Lower lobe of right lung (tissue), 2 donors: ENCODE measurements around the gene ARHGAP24. TPM values are rescaled to one million over a fixed set of nuclear protein-coding genes. Genes with fewer than 3 reads are reported as not detected.

Source experiments
- ATAC-seq, 2 donors: fragments of 200-7000 bp; cut with Tn5 transposase; one replicate each; pipeline ENCODE4 v1.9.1; 2020 to 2022; ENCODE audit warnings: mild to moderate bottlenecking in 2 of 2, moderate library complexity in 2 of 2
- DNase-seq: peaks from one replicate; pipeline ENCODE4 v3.0.0-alpha.2; 2020
- H3K27ac ChIP-seq: fragments of 200-600 bp; one replicate; pipeline ENCODE4 v1.8.0; 2022
- H3K27me3 ChIP-seq: fragments of 200-600 bp; one replicate; pipeline ENCODE4 v1.8.0; 2022; ENCODE audit warnings: low read depth
- H3K36me3 ChIP-seq: fragments of 200-600 bp; one replicate; pipeline ENCODE4 v1.8.0; 2022; ENCODE audit warnings: mild to moderate bottlenecking
- H3K4me1 ChIP-seq: fragments of 200-600 bp; one replicate; pipeline ENCODE4 v1.8.0; 2022
- H3K4me3 ChIP-seq: fragments of 200-600 bp; one replicate; pipeline ENCODE4 v1.8.0; 2022; ENCODE audit warnings: mild to moderate bottlenecking
- H3K9me3 ChIP-seq: fragments of 200-600 bp; one replicate; pipeline ENCODE4 v1.8.0; 2022
- intact Hi-C: fragments of 100-400 bp; cut with DNase I; formaldehyde crosslinking; loops from one replicate; pipeline ENCODE4 v1.11.0; 2022
- total RNA-seq: library from RNA; stranded (reverse); fragmentation: NEBNext Ultra II Directional; extraction: Animal tissue kit (Norgen Biotek cat#: 25700); gene quantifications from one replicate; pipeline ENCODE4 v1.2.1, GENCODE V29; 2021
- TF ChIP-seq, protein P1 (sequence below): fragments of 200-600 bp; IDR thresholded peaks from one replicate; pipeline ENCODE4 v1.8.0; 2022; ENCODE audit warnings: antibody characterized with exemption, mild to moderate bottlenecking
- donor health status: DM: no; HTN: yes; CAD: no; lungs with severe emphysema.

ARHGAP24 gene
- total RNA-seq, 1 donor from 2014 or later, result 28.7 TPM

DNA sequence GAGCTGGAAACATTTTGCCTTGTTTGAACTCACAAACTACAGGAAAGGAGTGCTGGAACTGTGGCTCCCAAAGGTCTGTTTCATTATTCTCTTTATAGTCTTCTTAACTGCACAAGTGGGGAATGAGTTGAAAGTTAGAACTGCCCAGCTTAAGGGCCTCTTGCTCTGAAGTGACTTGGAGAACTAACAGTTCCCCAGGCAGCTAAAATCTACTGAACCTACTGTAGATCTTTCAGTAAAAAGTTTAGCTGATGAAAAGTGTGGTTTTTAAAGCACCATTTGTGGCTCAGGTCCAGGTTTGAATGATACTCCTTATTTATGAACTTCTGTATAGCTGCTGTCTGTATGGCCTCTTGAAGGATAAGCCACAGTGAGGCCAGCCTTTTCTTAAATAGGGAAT lies 531.1 kb downstream of the ARHGAP24 start:
- Histone ChIP-seq H3K4me3 (no peak overlapping the region), H3K27ac (no peak overlapping the region), H3K27me3 (no peaks in the 10 kb centered on the region), H3K36me3 (no peaks in the 10 kb centered on the region), H3K9me3 (no peaks in the 10 kb centered on the region), H3K4me1 (no peaks in the 10 kb centered on the region)
- DNase-seq, result no peak
- intact Hi-C loops, result no loop called here
- TF ChIP-seq, protein P1, sequence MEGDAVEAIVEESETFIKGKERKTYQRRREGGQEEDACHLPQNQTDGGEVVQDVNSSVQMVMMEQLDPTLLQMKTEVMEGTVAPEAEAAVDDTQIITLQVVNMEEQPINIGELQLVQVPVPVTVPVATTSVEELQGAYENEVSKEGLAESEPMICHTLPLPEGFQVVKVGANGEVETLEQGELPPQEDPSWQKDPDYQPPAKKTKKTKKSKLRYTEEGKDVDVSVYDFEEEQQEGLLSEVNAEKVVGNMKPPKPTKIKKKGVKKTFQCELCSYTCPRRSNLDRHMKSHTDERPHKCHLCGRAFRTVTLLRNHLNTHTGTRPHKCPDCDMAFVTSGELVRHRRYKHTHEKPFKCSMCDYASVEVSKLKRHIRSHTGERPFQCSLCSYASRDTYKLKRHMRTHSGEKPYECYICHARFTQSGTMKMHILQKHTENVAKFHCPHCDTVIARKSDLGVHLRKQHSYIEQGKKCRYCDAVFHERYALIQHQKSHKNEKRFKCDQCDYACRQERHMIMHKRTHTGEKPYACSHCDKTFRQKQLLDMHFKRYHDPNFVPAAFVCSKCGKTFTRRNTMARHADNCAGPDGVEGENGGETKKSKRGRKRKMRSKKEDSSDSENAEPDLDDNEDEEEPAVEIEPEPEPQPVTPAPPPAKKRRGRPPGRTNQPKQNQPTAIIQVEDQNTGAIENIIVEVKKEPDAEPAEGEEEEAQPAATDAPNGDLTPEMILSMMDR, result no peak
- peak; percentile 50 to 55 for ATAC-seq

DNA sequence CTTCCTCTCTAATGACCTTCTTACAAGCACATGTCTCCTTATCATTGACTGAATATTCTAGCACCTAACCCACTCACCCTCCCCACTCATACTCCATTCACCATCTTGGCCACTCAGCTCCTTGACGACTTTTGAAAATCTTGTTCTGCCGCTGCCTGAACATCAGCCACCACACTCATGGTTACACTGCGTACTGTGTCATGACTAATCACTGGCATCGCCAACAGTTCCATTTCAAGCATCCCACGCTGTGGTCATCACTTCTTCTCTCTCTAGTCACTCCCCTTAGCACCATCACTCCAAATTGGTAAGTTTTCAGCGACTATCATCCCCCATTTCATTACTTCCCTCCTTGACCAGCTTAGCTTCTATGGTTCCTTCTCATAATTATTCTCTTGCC lies 532.1 kb downstream of the ARHGAP24 start:
- no peak overlapping the region for H3K27ac ChIP-seq
- ATAC-seq (no peak), DNase-seq (no peak)
- no peaks in the 10 kb centered on the region for H3K9me3 ChIP-seq
- TF ChIP-seq, protein P1, result no peak
- no peaks in the 10 kb centered on the region for H3K36me3 ChIP-seq
- no peaks in the 10 kb centered on the region for H3K27me3 ChIP-seq
- H3K4me1 ChIP-seq, result no peaks in the 10 kb centered on the region
- intact Hi-C loops, result no loop called here
- H3K4me3 ChIP-seq, result no peak overlapping the region

DNA sequence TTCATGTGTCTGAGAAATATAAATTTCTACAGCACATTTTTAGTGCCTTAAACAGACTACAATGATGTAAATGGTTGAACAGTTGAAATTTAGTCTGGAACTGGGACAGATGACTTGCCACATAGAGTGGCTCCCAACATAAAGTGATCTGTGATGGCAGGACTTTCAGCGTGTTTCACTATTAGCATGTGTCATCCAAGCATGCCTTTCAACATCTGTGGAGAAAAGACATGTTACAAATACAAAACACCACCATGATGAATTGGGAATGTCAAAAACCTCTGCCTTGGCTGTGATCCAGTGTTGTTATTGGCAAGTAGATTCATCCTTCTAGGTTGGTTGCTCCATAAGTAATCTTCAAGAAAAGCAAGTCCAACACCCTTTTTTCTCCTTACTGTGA lies 536.2 kb downstream of the ARHGAP24 start:
- no peaks in the 10 kb centered on the region for H3K27me3 ChIP-seq
- intact Hi-C loops, result no loop called here
- no peaks in the 10 kb centered on the region for H3K9me3 ChIP-seq
- ATAC-seq, result no peak
- no peak overlapping the region for H3K4me3 ChIP-seq
- TF ChIP-seq, protein P1, result no peak
- no peak overlapping the region for H3K27ac ChIP-seq
- no peaks in the 10 kb centered on the region for H3K36me3 ChIP-seq
- DNase-seq, result no peak
- H3K4me1 ChIP-seq, result no peaks in the 10 kb centered on the region

DNA sequence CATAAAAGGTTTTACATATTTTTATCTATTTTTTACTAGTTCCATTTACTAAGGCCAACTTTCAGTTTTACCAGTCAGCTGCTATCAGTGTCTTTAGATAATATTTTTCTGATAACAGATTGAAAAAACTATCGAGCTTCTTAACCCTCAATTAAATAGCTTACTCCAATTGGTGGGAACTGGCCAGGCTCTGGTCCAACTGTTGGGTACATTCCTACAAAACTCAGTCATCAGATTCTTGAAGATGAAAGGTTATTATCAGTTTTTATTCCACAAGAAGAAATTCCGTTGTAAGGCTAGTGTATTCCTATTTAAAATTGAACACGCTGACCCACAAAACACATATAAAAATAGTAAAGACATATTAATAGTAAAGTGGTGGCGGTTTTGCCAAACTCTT lies 538.7 kb downstream of the ARHGAP24 start:
- no peaks in the 10 kb centered on the region for H3K36me3 ChIP-seq
- H3K27ac ChIP-seq, result no peak overlapping the region
- H3K4me3 ChIP-seq, result no peak overlapping the region
- no peaks in the 10 kb centered on the region for H3K9me3 ChIP-seq
- H3K27me3 ChIP-seq, result no peaks in the 10 kb centered on the region
- DNase-seq (no peak), ATAC-seq (no peak)
- no peaks in the 10 kb centered on the region for H3K4me1 ChIP-seq
- intact Hi-C loops, result no loop called here
- TF ChIP-seq, protein P1, result no peak

DNA sequence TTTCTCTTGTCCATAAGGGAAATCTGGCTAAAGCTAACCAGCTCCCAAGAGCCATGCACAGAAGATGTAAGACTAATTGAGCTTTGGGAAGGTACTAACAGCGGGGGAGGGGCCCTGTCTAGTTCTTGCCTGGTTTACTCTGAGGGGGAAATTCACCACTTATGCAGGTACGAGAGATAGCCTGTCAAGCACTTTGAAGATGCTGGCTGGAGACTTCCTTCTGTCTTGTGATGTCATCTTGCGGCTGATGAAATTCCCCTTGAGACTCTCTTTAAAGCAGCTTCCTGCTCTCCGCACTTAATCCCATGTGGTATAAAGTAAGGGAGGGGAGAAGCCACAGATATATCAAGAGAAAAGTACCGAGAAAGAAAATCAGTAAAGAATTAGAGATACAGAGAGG lies 539.6 kb downstream of the ARHGAP24 start:
- Histone ChIP-seq H3K36me3 (no peaks in the 10 kb centered on the region), H3K4me3 (no peak overlapping the region), H3K4me1 (no peaks in the 10 kb centered on the region), H3K9me3 (no peaks in the 10 kb centered on the region), H3K27me3 (no peaks in the 10 kb centered on the region), H3K27ac (no peak overlapping the region)
- DNase-seq (no peak), ATAC-seq (no peak)
- intact Hi-C loops, result no loop called here
- TF ChIP-seq, protein P1, result no peak
